HFF-Myc (cell line): ENCODE measurements around the gene SAV1.

ENCODE experiments used
- DNase-seq: peaks from one replicate; pipeline ENCODE4 v3.0.0-alpha.2; 2011; ENCODE audit warnings: low read depth; ENCODE audit errors: extremely low read depth
- H3K4me3 ChIP-seq: replicated peaks from 2 replicates; pipeline ENCODE4 v1.5.1; 2011; ENCODE audit warnings: low read depth, mild to moderate bottlenecking, control low read depth, low read length
- TF ChIP-seq, protein P1 (sequence below): IDR thresholded peaks from 2 replicates; pipeline ENCODE4 v1.5.1; 2012; ENCODE audit warnings: mild to moderate bottlenecking, low read depth, low read length, control low read depth; ENCODE audit errors: missing control alignments

SAV1 gene

DNA sequence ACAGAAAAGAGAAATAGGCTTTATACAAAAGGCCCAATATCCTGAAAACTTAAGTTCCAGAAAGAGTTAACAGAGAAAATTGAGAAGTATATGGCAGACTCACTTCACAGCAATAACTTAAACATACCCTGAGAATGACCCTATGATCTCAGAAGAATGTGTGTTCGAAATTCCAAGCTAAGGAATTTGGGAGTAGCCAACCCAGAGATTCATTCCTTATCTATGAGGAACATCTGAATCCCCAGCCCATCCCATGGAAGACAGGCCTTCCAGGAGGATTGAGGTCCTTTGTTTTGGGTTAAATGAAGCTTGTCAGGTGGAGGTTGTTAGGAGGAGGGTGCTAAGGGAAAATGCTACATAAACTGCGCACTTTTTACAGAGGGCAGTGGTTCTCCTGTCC, 7.5 kb upstream of the SAV1 start:
- TF ChIP-seq, protein P1, sequence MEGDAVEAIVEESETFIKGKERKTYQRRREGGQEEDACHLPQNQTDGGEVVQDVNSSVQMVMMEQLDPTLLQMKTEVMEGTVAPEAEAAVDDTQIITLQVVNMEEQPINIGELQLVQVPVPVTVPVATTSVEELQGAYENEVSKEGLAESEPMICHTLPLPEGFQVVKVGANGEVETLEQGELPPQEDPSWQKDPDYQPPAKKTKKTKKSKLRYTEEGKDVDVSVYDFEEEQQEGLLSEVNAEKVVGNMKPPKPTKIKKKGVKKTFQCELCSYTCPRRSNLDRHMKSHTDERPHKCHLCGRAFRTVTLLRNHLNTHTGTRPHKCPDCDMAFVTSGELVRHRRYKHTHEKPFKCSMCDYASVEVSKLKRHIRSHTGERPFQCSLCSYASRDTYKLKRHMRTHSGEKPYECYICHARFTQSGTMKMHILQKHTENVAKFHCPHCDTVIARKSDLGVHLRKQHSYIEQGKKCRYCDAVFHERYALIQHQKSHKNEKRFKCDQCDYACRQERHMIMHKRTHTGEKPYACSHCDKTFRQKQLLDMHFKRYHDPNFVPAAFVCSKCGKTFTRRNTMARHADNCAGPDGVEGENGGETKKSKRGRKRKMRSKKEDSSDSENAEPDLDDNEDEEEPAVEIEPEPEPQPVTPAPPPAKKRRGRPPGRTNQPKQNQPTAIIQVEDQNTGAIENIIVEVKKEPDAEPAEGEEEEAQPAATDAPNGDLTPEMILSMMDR, result no peak
- DNase-seq, result no peak
- no peak overlapping the region for H3K4me3 ChIP-seq

DNA sequence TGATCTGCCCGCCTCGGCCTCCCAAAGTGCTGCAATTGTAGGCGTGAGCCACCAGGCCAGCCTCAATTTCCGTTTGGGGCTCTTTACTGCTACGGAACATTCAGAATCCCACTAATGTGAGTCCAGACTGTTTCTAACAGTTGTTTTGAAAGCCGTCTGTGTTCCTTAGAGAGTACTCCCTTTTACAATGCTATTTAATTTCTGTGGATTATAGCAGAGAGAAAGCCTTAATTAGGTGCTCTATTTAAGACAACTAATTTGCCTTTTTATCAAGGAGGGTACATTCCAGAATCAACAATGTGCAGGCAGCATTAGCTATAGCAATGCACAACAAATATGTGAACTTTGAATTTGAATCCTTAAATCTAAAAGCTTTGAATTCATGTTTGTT, 2.8 kb upstream of the SAV1 start:
- H3K4me3 ChIP-seq, result no peak overlapping the region
- no peak for DNase-seq
- TF ChIP-seq, protein P1, result no peak

- no peak overlapping the region for H3K4me3 ChIP-seq
- DNase-seq, result no peak
- TF ChIP-seq, protein P1, result no peak
These were observed 2.2 kb upstream of the SAV1 start for GRCh38 chr14:50670196-50670865.

- no peak overlapping the region for H3K4me3 ChIP-seq
- no peak for DNase-seq
- TF ChIP-seq, protein P1, result no peak
These were observed 1.4 kb upstream of the SAV1 start for GRCh38 chr14:50669441-50669986.

DNA sequence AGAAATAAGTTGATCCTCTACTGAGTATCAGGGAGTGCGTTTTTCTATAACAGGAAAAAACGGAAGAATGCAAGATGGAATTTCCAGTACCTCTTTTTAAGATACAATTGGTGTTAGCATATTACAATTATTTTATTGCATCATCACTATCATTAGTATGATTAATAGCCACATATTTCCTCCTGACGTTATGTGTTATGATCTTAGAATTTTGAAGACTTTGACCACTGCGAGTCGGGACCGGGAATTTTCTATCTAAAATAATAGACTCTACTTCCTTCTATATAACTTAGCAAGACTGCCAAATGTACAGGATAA, 679 bp upstream of the SAV1 start:
- H3K4me3 ChIP-seq, result peak overlapping the region; percentile 88
- TF ChIP-seq, protein P1, result no peak

DNA sequence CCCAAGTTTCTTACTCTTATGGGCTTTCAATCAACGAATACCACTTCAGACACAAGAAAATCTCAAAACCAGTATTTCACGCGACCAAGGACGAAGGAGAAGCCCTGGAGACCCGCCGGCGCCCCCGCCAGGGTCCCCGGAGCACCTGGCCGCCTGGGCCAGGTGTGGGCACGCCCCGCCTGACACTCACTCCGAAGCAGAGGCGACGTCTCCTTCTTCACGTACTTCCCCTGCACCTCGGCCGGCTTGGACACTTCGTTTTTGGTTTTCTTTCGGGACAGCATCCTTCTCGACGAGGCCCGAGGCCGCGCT, 466 bp downstream of the SAV1 start:
- TF ChIP-seq, protein P1, result no peak
- H3K4me3 ChIP-seq, result peak overlapping the region; percentile 88
- no peak for DNase-seq

More for the DNA sequence above, 679 bp upstream of the SAV1 start:
- DNase-seq, result no peak
